HCT116 (cell line): ENCODE measurements around the gene MED27. TPM values are rescaled to one million over a fixed set of nuclear protein-coding genes. Genes with fewer than 3 reads are reported as not detected.

Experiments used
- ATAC-seq: fragments of 200-7000 bp; cut with Tn5 transposase; 2 replicates; pipeline ENCODE4 v1.9.1; 2020; ENCODE audit warnings: mild to moderate bottlenecking, moderate library complexity
- BruUV-seq: library from RNA; stranded (reverse); fragments of 400-500 nt; replicated peaks from 2 replicates; lab custom pipeline; 2021; lab: Mats Ljungman, UMichigan
- CTCF ChIA-PET: fragments of 300-600 bp; sonication (Branson Sonifier 250); formaldehyde crosslinking; loops from one replicate; lab custom pipeline; 2021; ENCODE audit warnings: antibody characterized with exemption; lab: Charles Lee
- POLR2A ChIA-PET: fragments of 300-600, 350-600 bp; sonication (Branson Sonifier 250); formaldehyde crosslinking; loops from one replicate; lab custom pipeline; 2021; ENCODE audit warnings: antibody characterized with exemption; lab: Charles Lee
- RAD21 ChIA-PET, 2 experiments: fragments of 300-600 bp; sonication (Branson Sonifier 250); formaldehyde crosslinking; loops; one replicate each; lab custom pipeline; 2023; ENCODE audit warnings: low total read pairs in 2 of 2; ENCODE audit not compliant: uncharacterized antibody in 2 of 2, unreplicated experiment in 2 of 2, low non-redundant PET in 1 of 2; lab: Charles Lee
- DNase-seq: peaks from one replicate; pipeline ENCODE4 v3.0.0-alpha.2; 2010; ENCODE audit warnings: low read depth, low spot score
- H2AFZ ChIP-seq: fragments of 200-600 bp; shearing (Covaris generic), sonication (generic); 2 replicates; pipeline ENCODE4 v1.6.1; 2017; ENCODE audit warnings: low read depth, mixed run types, mixed read lengths, antibody characterized with exemption, low read length; ENCODE audit not compliant: poor library complexity, severe bottlenecking
- H3K27ac ChIP-seq: 2 replicates; pipeline ENCODE4 v1.5.1; 2012; ENCODE audit warnings: low read depth, low read length
- H3K27me3 ChIP-seq: fragments of 200-600 bp; sonication (generic); 2 replicates; pipeline ENCODE4 v1.6.1; 2016; ENCODE audit warnings: mixed run types, low read length, mixed read lengths; ENCODE audit not compliant: insufficient read depth
- H3K36me3 ChIP-seq, 2 experiments: fragments of 200-500 bp in 1 of 2; fragments of 200-600 bp in 1 of 2; sonication (Bioruptor generic) in 1 of 2; sonication (generic) in 1 of 2; 2 replicates each; pipeline versions ENCODE4 v1.5.1 to v1.6.1; 2014 to 2016; ENCODE audit warnings: low read length in 2 of 2, inconsistent platforms in 1 of 2, mixed read lengths in 1 of 2, mixed run types in 1 of 2; ENCODE audit not compliant: insufficient read depth in 2 of 2, control insufficient read depth in 1 of 2
- H3K4me1 ChIP-seq, 2 experiments: fragments of 200-600 bp in 1 of 2; sonication (generic) in 1 of 2; 2 replicates each; pipeline versions ENCODE4 v1.5.1 to v1.6.1; 2012 to 2017; ENCODE audit warnings: low read length in 2 of 2, inconsistent platforms in 1 of 2, mild to moderate bottlenecking in 1 of 2, mixed read lengths in 1 of 2, mixed run types in 1 of 2, moderate library complexity in 1 of 2; ENCODE audit not compliant: insufficient read depth in 2 of 2, control insufficient read depth in 1 of 2
- H3K4me2 ChIP-seq: fragments of 200-600 bp; sonication (generic); 2 replicates; pipeline ENCODE4 v1.6.1; 2017; ENCODE audit warnings: mixed run types, low read length, mixed read lengths
- H3K4me3 ChIP-seq, 2 experiments: fragments of 200-600 bp in 1 of 2; sonication (generic) in 1 of 2; replicated peaks in 1 of 2; 2 replicates each; pipeline ENCODE4 v1.5.1; 2011 to 2016; ENCODE audit warnings: low read length in 2 of 2, control low read depth in 1 of 2, low read depth in 1 of 2, mild to moderate bottlenecking in 1 of 2, mixed read lengths in 1 of 2, mixed run types in 1 of 2
- H3K79me2 ChIP-seq: fragments of 200-600 bp; sonication (generic); 2 replicates; pipeline ENCODE4 v1.6.1; 2017; ENCODE audit warnings: mild to moderate bottlenecking, mixed run types, low read length, moderate library complexity, mixed read lengths; ENCODE audit not compliant: insufficient read depth
- H3K9ac ChIP-seq: fragments of 200-600 bp; sonication (generic); 2 replicates; pipeline ENCODE4 v1.6.1; 2016; ENCODE audit warnings: low read length, mixed read lengths
- H3K9me2 ChIP-seq: fragments of 200-600 bp; sonication (generic), shearing (Covaris generic); 2 replicates; pipeline ENCODE4 v1.6.1; 2017; ENCODE audit warnings: mixed run types, mild to moderate bottlenecking, moderate library complexity; ENCODE audit not compliant: insufficient read depth
- H3K9me3 ChIP-seq, 2 experiments: fragments of 200-500 bp in 1 of 2; fragments of 200-600 bp in 1 of 2; sonication (Bioruptor generic) in 1 of 2; sonication (generic) in 1 of 2; 2 replicates each; pipeline ENCODE4 v1.6.1; 2014 to 2017; ENCODE audit warnings: low read length in 2 of 2, mixed read lengths in 2 of 2, inconsistent platforms in 1 of 2, low read depth in 1 of 2, mild to moderate bottlenecking in 1 of 2, mixed run types in 1 of 2, moderate library complexity in 1 of 2; ENCODE audit not compliant: control insufficient read depth in 1 of 2, insufficient read depth in 1 of 2
- H4K20me1 ChIP-seq: fragments of 200-600 bp; sonication (generic), shearing (Covaris generic); 2 replicates; pipeline ENCODE4 v1.6.1; 2017; ENCODE audit warnings: mixed run types, mild to moderate bottlenecking, moderate library complexity; ENCODE audit not compliant: insufficient read depth
- ATF3 ChIP-seq: IDR thresholded peaks from 2 replicates; pipeline ENCODE4 v1.6.1; 2012
- CEBPB ChIP-seq: IDR thresholded peaks from 2 replicates; pipeline ENCODE4 v1.6.1; 2012; ENCODE audit warnings: low read depth
- CTCF ChIP-seq, 3 experiments: fragments of 200-600 bp in 1 of 3; sonication (generic) in 1 of 3; IDR thresholded peaks in 2 of 3; conservative IDR thresholded peaks in 1 of 3; 2 replicates each; pipeline ENCODE4 v1.5.1; 2012 to 2017; ENCODE audit warnings: low read depth in 2 of 3, low read length in 2 of 3, antibody characterized with exemption in 1 of 3, borderline replicate concordance in 1 of 3, control low read depth in 1 of 3, mild to moderate bottlenecking in 1 of 3, mixed read lengths in 1 of 3, mixed run types in 1 of 3, moderate library complexity in 1 of 3; ENCODE audit not compliant: insufficient read depth in 1 of 3
- EZH2phosphoT487 ChIP-seq: fragments of 200-600 bp; IDR thresholded peaks from 2 replicates; pipeline ENCODE4 v1.6.1; 2018; ENCODE audit warnings: antibody characterized with exemption, borderline replicate concordance
- FOSL1 ChIP-seq: IDR thresholded peaks from 2 replicates; pipeline ENCODE4 v1.6.1; 2012; ENCODE audit warnings: low read depth
- JUND ChIP-seq: IDR thresholded peaks from 2 replicates; pipeline ENCODE4 v1.6.1; 2012
- MAX ChIP-seq: IDR thresholded peaks from 2 replicates; pipeline ENCODE4 v1.6.1; 2012
- POLR2A ChIP-seq: IDR thresholded peaks from 2 replicates; pipeline ENCODE4 v1.7.0; 2011; ENCODE audit warnings: borderline replicate concordance; ENCODE audit not compliant: insufficient read depth, insufficient read length; ENCODE audit errors: extremely low read depth
- RAD21 ChIP-seq: IDR thresholded peaks from 2 replicates; pipeline ENCODE4 v1.6.1; 2012; ENCODE audit warnings: low read depth, mild to moderate bottlenecking
- ZNF274 ChIP-seq: fragments of 200-500 bp; sonication (Bioruptor generic); IDR thresholded peaks from 2 replicates; pipeline ENCODE4 v1.6.1; 2014; ENCODE audit warnings: mild to moderate bottlenecking, low read depth, low read length, inconsistent platforms
- intact Hi-C: fragments of 100-400 bp; cut with micrococcal nuclease; formaldehyde crosslinking; loops from 2 replicates; pipeline ENCODE4 v1.10.0; 2022
- total RNA-seq: library from RNA; stranded (reverse); gene quantifications from one replicate; pipeline ENCODE4 v1.2.1, GENCODE V29; 2021; ENCODE audit not compliant: unreplicated experiment

MED27 gene
- total RNA-seq, 1 experiment from 2014 or later: 26.9 TPM

- ChIA-PET CTCF (no interaction called here), RAD21 (no interaction called here), POLR2A (no interaction called here)
- H3K9ac ChIP-seq: no peak overlapping the region
- ATAC-seq (no peak), DNase-seq (no peak)
- H3K36me3 ChIP-seq: no peaks in the 10 kb centered on the region; a peak in 1 of 4 replicates
- H3K79me2 ChIP-seq: peaks cover 23% of the 10 kb centered on the region
- no peak overlapping the region for H3K27ac ChIP-seq
- H3K4me2 ChIP-seq: no peak overlapping the region
- peaks cover 0 to 14% of the 10 kb centered on the region in 2 experiments; a peak in 2 of 4 replicates for H3K4me1 ChIP-seq
- no peaks in the 10 kb centered on the region for H3K9me3 ChIP-seq
- no peaks in the 10 kb centered on the region for H3K9me2 ChIP-seq
- BruUV-seq: no TSS peak
- H4K20me1 ChIP-seq: no peaks in the 10 kb centered on the region
- intact Hi-C loops: no loop called here
- H2AFZ ChIP-seq: no peak overlapping the region
- TF ChIP-seq JUND (no peak), EZH2phosphoT487 (no peak), ZNF274 (no peak), CTCF (IDR thresholded peaks at IDR 0.05 in 2 of 3, conservative IDR thresholded peaks at IDR 0.05 in 1 of 3; ENCODE audit: borderline replicate concordance in 1 of 3, insufficient read depth in 1 of 3, low read depth in 2 of 3, low read length in 2 of 3) (no peak), POLR2A (no peak), ATF3 (no peak), RAD21 (no peak), CEBPB (no peak), MAX (no peak), FOSL1 (no peak)
- TF ChIP-seq, all 23 proteins: peak for 0
- H3K4me3 ChIP-seq: no peak overlapping the region
- peaks cover 9% of the 10 kb centered on the region; the same call in 1 of the 2 replicates for H3K27me3 ChIP-seq
Measured at GRCh38 chr9:132082188-132082587, 2.5 kb upstream of the MED27 start.
